ENCODE data around the gene RPL37A.

- TF ChIP-seq CEBPB (IDR thresholded peaks at IDR 0.05) (no peak), MAX (IDR thresholded peaks at IDR 0.05) (no peak), ZBTB7A (IDR thresholded peaks at IDR 0.05; ENCODE audit: low read depth) (no peak), EP300 (IDR thresholded peaks at IDR 0.05; ENCODE audit: borderline replicate concordance) (no peak), YY1 (IDR thresholded peaks at IDR 0.05; ENCODE audit: low read depth) (no peak), REST (IDR thresholded peaks at IDR 0.05; ENCODE audit: low read depth) (no peak), TCF12 (IDR thresholded peaks at IDR 0.05; ENCODE audit: low read depth) (no peak), FOXM1 (IDR thresholded peaks at IDR 0.05; ENCODE audit: borderline replicate concordance, low read depth) (no peak), NFIC (IDR thresholded peaks at IDR 0.05) (no peak), CREB1 (IDR thresholded peaks at IDR 0.05; ENCODE audit: low read depth) (no peak), TAF1 (IDR thresholded peaks at IDR 0.05; ENCODE audit: low read depth) (no peak)
Measured at GRCh38 chr2:216522892-216523502, 24.4 kb downstream of the RPL37A start.

Data from Ishikawa (cell line).